TTC549 (cell line): ENCODE measurements around the gene TCAF1.
"Not testable (repeated sequence)": the region's sequence is repeated elsewhere in the genome, so short reads cannot be mapped to it uniquely, and the experiment has no call there.

Source experiments
- FAIRE-seq: peaks from 2 replicates; lab custom pipeline; 2012; peaks lifted over from hg19 to GRCh38; lab: Jason Lieb, UNC

TCAF1 gene

GRCh38 chr7:143850682-143851081 lies 51.3 kb downstream of the TCAF1 start:
- no peak for FAIRE-seq

- no peak for FAIRE-seq
Observed at GRCh38 chr7:143849785-143850479, 52.0 kb downstream of the TCAF1 start.

GRCh38 chr7:143848192-143848591 lies 53.8 kb downstream of the TCAF1 start:
- no peak for FAIRE-seq

GRCh38 chr7:143846692-143847091 lies 55.3 kb downstream of the TCAF1 start:
- no peak for FAIRE-seq

GRCh38 chr7:143841696-143842095 lies 60.3 kb downstream of the TCAF1 start:
- not testable (repeated sequence) for FAIRE-seq

- not testable (repeated sequence) for FAIRE-seq
Observed at GRCh38 chr7:143840062-143840461, 61.9 kb downstream of the TCAF1 start.

DNA sequence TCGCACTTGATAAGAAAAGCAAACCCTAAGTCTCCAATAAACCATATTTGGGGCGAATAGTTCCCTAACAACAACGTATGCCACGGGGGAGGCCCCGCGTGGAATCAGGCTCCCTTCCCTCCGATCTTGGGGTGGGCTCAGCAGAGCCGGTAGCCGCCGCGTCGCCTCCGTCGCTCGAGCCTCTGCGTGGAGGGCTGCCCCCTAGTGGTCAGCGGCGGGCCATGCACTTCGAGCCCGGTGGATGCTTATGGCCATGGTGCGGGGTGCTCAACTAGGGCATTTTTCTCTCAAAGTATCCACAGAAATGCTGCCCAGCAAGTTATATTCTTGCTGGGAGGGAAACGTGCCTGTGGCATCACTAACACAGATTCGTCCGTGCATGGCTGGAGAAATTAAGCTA lies 64.8 kb downstream of the TCAF1 start:
- FAIRE-seq: not testable (repeated sequence)

GRCh38 chr7:143836622-143837021 lies 65.4 kb downstream of the TCAF1 start:
- peak; percentile 26 for FAIRE-seq

DNA sequence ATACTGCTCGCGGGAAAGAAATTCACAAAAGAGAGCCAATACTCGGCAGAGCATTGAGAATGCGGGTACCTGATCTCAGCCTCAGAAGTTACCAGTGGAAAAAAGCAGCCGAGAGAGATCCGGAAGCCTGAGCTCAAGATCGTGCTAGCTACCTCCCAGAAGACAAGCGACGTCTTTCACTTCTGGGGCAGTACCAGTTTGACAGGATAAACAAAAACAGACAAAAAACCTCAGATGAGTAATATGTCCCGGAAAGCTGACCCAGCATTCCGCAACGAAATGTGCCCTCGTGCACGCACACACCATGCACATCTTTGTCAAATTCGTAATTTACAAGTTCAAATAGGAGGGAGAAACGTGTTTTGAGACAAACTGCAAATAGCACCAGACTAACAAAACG lies 65.9 kb downstream of the TCAF1 start:
- not testable (repeated sequence) for FAIRE-seq

DNA sequence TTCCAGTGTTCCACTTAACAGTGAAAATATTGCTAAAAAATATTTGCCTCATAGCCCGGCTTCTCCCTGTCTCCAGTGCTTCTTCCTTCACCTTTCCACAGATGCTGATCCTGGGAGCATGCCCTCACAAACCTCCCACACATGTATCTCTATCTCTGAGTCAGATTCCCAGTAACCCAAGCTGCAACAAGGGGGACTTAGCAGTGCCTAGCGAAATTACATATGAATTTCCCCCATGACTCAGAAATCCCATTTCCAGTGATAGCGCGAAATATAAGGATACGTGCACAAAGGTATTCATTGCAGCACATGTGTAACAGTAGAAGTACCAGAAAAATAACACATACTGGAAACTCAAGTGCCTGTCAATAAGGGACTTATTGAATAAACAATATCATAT lies 75.4 kb downstream of the TCAF1 start:
- not testable (repeated sequence) for FAIRE-seq

GRCh38 chr7:143824295-143825135 lies 77.5 kb downstream of the TCAF1 start:
- not testable (repeated sequence) for FAIRE-seq

DNA sequence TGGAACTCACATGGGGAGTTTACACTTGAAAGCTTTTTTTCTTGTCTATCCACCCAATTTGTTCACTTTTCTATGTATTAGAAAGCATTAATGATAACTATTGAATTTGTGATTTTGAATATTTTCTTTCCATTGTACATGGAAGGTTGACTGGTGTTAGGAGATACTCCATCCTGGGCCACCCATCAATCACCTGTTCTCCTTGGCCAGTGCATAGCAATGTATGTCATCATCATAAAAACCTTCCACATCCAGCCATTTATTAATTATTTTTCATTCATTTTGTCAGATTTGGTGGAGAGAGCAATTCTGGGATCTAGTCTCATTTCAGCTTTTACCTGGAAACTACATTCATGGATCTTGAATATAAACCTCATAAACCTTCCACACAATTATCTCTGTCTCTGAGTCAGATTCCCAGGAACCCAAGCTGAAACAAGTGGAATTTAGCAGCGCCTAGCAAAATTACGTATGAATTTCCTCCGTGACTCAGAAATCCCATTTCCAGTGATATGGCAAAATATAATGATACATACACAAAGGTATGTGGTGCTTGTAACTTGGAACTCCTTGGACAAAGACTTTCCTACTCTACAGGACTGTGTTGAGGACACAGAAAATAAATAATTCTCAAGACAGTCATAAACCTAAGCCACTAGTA lies 78.2 kb downstream of the TCAF1 start:
- not testable (repeated sequence) for FAIRE-seq

DNA sequence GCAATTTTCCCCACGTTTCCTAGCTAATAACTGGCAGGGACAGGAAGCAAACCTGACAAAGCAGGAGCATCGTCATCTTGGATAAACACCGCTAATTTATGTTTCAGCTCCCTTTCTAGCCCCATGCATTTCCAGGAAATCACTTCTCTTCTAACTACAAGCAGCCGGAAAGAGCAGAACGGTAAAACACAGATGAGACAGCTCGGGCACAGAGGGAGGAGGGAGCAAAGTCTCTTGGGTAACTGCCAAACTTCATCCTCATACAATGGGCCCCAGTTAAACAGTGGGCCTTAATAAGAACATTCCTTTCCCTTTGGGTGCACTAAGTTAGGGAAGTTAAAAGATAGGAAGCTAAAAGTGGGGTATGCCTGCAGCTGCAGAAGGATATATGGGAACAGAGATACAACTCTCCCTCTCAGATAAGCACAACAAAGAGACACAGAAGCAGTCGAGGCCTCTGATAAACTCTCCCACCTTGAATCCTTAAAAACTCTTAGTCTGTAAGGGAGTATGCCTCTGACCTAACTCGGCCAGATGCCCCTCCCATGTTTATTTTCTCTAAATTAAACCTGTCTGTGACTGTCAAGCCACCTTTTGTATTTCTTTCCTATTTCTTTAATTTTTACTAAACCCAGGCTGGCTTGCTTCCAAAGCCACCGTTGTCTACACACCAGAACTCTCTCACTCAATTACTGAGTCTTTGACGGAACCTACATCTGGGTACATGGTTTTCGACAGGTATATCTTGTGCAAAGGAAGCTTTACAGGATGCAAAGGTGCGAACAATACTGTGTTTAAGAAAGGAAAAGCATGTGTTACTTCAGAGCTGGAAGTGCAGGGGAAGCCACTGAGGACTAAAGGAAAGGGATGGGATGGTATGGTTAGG lies 80.3 kb downstream of the TCAF1 start:
- FAIRE-seq: not testable (repeated sequence)

DNA sequence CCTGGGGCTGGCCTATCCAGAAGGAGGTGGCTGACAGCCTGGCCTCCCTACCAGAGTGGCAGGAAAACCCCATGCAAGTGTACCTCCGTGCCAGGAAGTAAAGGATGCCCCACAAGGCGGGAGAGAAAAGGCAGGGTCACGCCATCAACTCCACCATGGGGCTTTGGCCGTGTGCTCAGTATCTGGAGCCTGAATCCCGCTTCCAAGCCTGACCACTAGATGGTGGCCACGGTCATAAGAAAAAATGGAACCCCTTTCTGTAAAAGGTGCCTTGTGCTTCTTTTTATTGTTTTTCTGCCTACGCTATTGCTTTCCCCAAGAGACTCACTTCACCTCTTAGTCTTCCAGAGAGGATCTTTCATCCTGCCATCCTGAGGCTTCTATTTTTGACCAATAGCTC lies 84.1 kb downstream of the TCAF1 start:
- FAIRE-seq: not testable (repeated sequence)

- FAIRE-seq: not testable (repeated sequence)
Observed at GRCh38 chr7:143816471-143817133, 85.4 kb downstream of the TCAF1 start.

DNA sequence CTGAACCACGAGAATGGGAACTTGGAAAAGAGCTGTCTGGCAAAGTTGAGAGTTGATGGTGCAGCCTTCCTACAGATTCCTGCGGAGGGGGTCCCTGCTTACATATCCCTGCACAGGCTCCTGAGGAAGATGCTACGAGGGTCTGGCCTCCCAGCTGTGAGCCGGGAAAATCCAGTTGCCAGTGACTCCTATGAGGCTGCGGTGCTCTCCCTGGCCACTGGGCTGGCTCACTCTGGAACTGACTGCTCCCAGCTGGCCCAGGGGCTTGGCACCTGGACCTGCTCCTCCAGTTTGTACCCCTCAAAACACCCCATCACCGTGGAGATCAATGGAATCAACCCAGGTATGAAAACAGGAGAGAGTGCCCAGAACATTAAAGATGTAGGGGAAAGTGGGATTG lies 91.3 kb downstream of the TCAF1 start:
- FAIRE-seq: not testable (repeated sequence)

GRCh38 chr7:143806664-143807071 lies 95.3 kb downstream of the TCAF1 start:
- not testable (repeated sequence) for FAIRE-seq
